ENCODE results near the gene AKT2.

GRCh38 chr19:40223135-40223822 is 61.9 kb downstream of the AKT2 start:
- TF ChIP-seq CTCF (IDR thresholded peaks at IDR 0.05) (no peak), POLR2A (IDR thresholded peaks at IDR 0.05) (no peak), POLR2AphosphoS5 (IDR thresholded peaks at IDR 0.05) (no peak)

Data from breast epithelium (tissue), 3 donors.